ENCODE measurements around the gene RAB3C.
"Not testable (repeated sequence)": the region's sequence is repeated elsewhere in the genome, so short reads cannot be mapped to it uniquely, and the experiment has no call there.

The RAB3C gene

GRCh38 chr5:58551492-58551891 is 31.4 kb upstream of the RAB3C start:
- Histone ChIP-seq H3K9ac (ENCODE audit: low read length) (no peak overlapping the region), H4K20me1 (ENCODE audit: insufficient read depth, low read length) (no peaks in the 10 kb centered on the region), H3K4me3 (ENCODE audit: low read length) (no peak overlapping the region), H3K27me3 (ENCODE audit: low read depth, low read length) (no peaks in the 10 kb centered on the region), H3K36me3 (replicated peaks; ENCODE audit: low read depth, low read length) (no peaks in the 10 kb centered on the region), H2AFZ (ENCODE audit: low read depth, low read length) (no peak overlapping the region), H3K4me1 (ENCODE audit: low read length) (peaks cover 2% of the 10 kb centered on the region), H3K79me2 (ENCODE audit: low read length) (no peaks in the 10 kb centered on the region), H3K9me3 (ENCODE audit: insufficient read depth, low read length) (no peaks in the 10 kb centered on the region), H3K27ac (ENCODE audit: low read length) (no peak overlapping the region), H3K4me2 (ENCODE audit: low read length) (no peak overlapping the region)
- TF ChIP-seq CTCF (IDR thresholded peaks at IDR 0.05; ENCODE audit: low read depth, low read length) (no peak), EZH2phosphoT487 (IDR thresholded peaks at IDR 0.05; ENCODE audit: low read depth) (no peak)

GRCh38 chr5:58557665-58558338 is 25.1 kb upstream of the RAB3C start:
- H3K4me1 ChIP-seq (ENCODE audit: low read length); H3K36me3 ChIP-seq (replicated peaks; ENCODE audit: low read depth, low read length); H3K79me2 ChIP-seq (ENCODE audit: low read length); H3K4me3 ChIP-seq (ENCODE audit: low read length); H3K27me3 ChIP-seq (ENCODE audit: low read depth, low read length); H2AFZ ChIP-seq (ENCODE audit: low read depth, low read length); H3K4me2 ChIP-seq (ENCODE audit: low read length); H4K20me1 ChIP-seq (ENCODE audit: insufficient read depth, low read length); H3K27ac ChIP-seq (ENCODE audit: low read length); H3K9ac ChIP-seq (ENCODE audit: low read length); H3K9me3 ChIP-seq (ENCODE audit: insufficient read depth, low read length): not testable (repeated sequence)

GRCh38 chr5:58563016-58563700 is 19.7 kb upstream of the RAB3C start:
- H2AFZ ChIP-seq (ENCODE audit: low read depth, low read length); H4K20me1 ChIP-seq (ENCODE audit: insufficient read depth, low read length); H3K27me3 ChIP-seq (ENCODE audit: low read depth, low read length); H3K79me2 ChIP-seq (ENCODE audit: low read length); H3K4me1 ChIP-seq (ENCODE audit: low read length); H3K36me3 ChIP-seq (replicated peaks; ENCODE audit: low read depth, low read length); H3K27ac ChIP-seq (ENCODE audit: low read length); H3K9ac ChIP-seq (ENCODE audit: low read length); H3K9me3 ChIP-seq (ENCODE audit: insufficient read depth, low read length); H3K4me2 ChIP-seq (ENCODE audit: low read length); H3K4me3 ChIP-seq (ENCODE audit: low read length): not testable (repeated sequence)

- not testable (repeated sequence) for H3K9me3 ChIP-seq (ENCODE audit: insufficient read depth, low read length); H3K79me2 ChIP-seq (ENCODE audit: low read length); H3K27ac ChIP-seq (ENCODE audit: low read length); H3K9ac ChIP-seq (ENCODE audit: low read length); H3K4me3 ChIP-seq (ENCODE audit: low read length); H3K36me3 ChIP-seq (replicated peaks; ENCODE audit: low read depth, low read length); H3K4me1 ChIP-seq (ENCODE audit: low read length); H3K4me2 ChIP-seq (ENCODE audit: low read length); H3K27me3 ChIP-seq (ENCODE audit: low read depth, low read length); H2AFZ ChIP-seq (ENCODE audit: low read depth, low read length); H4K20me1 ChIP-seq (ENCODE audit: insufficient read depth, low read length)
These were observed 18.6 kb upstream of the RAB3C start for GRCh38 chr5:58564043-58564832.

GRCh38 chr5:58565033-58565432 is 17.8 kb upstream of the RAB3C start:
- Histone ChIP-seq H2AFZ (ENCODE audit: low read depth, low read length) (no peak overlapping the region), H3K9ac (ENCODE audit: low read length) (no peak overlapping the region), H4K20me1 (ENCODE audit: insufficient read depth, low read length) (no peaks in the 10 kb centered on the region), H3K27me3 (ENCODE audit: low read depth, low read length) (no peaks in the 10 kb centered on the region), H3K27ac (ENCODE audit: low read length) (no peak overlapping the region), H3K4me1 (ENCODE audit: low read length) (no peaks in the 10 kb centered on the region), H3K4me2 (ENCODE audit: low read length) (no peak overlapping the region), H3K36me3 (replicated peaks; ENCODE audit: low read depth, low read length) (no peaks in the 10 kb centered on the region), H3K4me3 (ENCODE audit: low read length) (no peak overlapping the region), H3K79me2 (ENCODE audit: low read length) (no peaks in the 10 kb centered on the region), H3K9me3 (ENCODE audit: insufficient read depth, low read length) (no peaks in the 10 kb centered on the region)
- TF ChIP-seq EZH2phosphoT487 (IDR thresholded peaks at IDR 0.05; ENCODE audit: low read depth) (no peak), CTCF (IDR thresholded peaks at IDR 0.05; ENCODE audit: low read depth, low read length) (no peak)
